ENCODE results near the gene PIF1.

- TF ChIP-seq, protein P1, sequence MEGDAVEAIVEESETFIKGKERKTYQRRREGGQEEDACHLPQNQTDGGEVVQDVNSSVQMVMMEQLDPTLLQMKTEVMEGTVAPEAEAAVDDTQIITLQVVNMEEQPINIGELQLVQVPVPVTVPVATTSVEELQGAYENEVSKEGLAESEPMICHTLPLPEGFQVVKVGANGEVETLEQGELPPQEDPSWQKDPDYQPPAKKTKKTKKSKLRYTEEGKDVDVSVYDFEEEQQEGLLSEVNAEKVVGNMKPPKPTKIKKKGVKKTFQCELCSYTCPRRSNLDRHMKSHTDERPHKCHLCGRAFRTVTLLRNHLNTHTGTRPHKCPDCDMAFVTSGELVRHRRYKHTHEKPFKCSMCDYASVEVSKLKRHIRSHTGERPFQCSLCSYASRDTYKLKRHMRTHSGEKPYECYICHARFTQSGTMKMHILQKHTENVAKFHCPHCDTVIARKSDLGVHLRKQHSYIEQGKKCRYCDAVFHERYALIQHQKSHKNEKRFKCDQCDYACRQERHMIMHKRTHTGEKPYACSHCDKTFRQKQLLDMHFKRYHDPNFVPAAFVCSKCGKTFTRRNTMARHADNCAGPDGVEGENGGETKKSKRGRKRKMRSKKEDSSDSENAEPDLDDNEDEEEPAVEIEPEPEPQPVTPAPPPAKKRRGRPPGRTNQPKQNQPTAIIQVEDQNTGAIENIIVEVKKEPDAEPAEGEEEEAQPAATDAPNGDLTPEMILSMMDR (IDR thresholded peaks at IDR 0.05 in 2 of 3, conservative IDR thresholded peaks at IDR 0.05 in 1 of 3; ENCODE audit: borderline replicate concordance in 1 of 3, insufficient read depth in 1 of 3, low read depth in 2 of 3, low read length in 2 of 3) = no peak
- TF ChIP-seq ZFX (IDR thresholded peaks at IDR 0.05) = no peak
- no peak for TF ChIP-seq POLR2A (IDR thresholded peaks at IDR 0.05; ENCODE audit: borderline replicate concordance, extremely low read depth, insufficient read depth, insufficient read length)
- no peak for TF ChIP-seq EZH2 (IDR thresholded peaks at IDR 0.05)
- TF ChIP-seq ZNF274 (IDR thresholded peaks at IDR 0.05; ENCODE audit: low read depth, low read length) = no peak
- TF ChIP-seq SIN3A (IDR thresholded peaks at IDR 0.05; ENCODE audit: low read depth) = no peak
- no peak for TF ChIP-seq REST (IDR thresholded peaks at IDR 0.05; ENCODE audit: low read depth)
Measured at GRCh38 chr15:64767203-64767602, 58.2 kb downstream of the PIF1 start.

Data from HCT116 (cell line).